HepG2 (cell line): ENCODE measurements around the gene HOXA4.

Experiments used
- BHLHE40 ChIP-seq: IDR thresholded peaks from 2 replicates; pipeline ENCODE4 v1.6.1; 2011; ENCODE audit warnings: low read length, improper control_type of control experiment
- GLI4 ChIP-seq: sonication (generic); formaldehyde crosslinking; IDR thresholded peaks from 2 replicates; pipeline ENCODE4 v1.5.1; 2020; ENCODE audit warnings: missing genetic modification reagents, mild to moderate bottlenecking, moderate library complexity, borderline replicate concordance
- HHEX ChIP-seq: IDR thresholded peaks from 2 replicates; pipeline ENCODE4 v1.6.1; 2016; ENCODE audit warnings: control low read depth
- JUND ChIP-seq: sonication (generic); formaldehyde crosslinking; IDR thresholded peaks from 2 replicates; pipeline ENCODE4 v1.8.0; 2022; ENCODE audit warnings: mild to moderate bottlenecking, missing genetic modification reagents
- POLR2A ChIP-seq, 2 experiments: IDR thresholded peaks; 2 replicates each; pipeline ENCODE4 v1.6.1; 2011; ENCODE audit warnings: low read depth in 2 of 2, low read length in 2 of 2, mild to moderate bottlenecking in 1 of 2, moderate library complexity in 1 of 2; ENCODE audit not compliant: insufficient read depth in 1 of 2
- SNRNP70 ChIP-seq: fragments of 200-400 bp; formaldehyde crosslinking; IDR thresholded peaks from 2 replicates; pipeline ENCODE4 v1.6.1; 2017; ENCODE audit warnings: mild to moderate bottlenecking, low read depth, low read length, moderate library complexity
- TOPORS ChIP-seq: sonication (generic); formaldehyde crosslinking; IDR thresholded peaks from 2 replicates; pipeline ENCODE4 v1.8.0; 2023; ENCODE audit warnings: mild to moderate bottlenecking, missing genetic modification reagents
- ZNF431 ChIP-seq: sonication (generic); formaldehyde crosslinking; IDR thresholded peaks from 2 replicates; pipeline ENCODE4 v1.9.0; 2022; ENCODE audit warnings: missing genetic modification reagents, low read depth, mild to moderate bottlenecking, borderline replicate concordance
- TF ChIP-seq, protein P1 (sequence below): sonication (generic); formaldehyde crosslinking; conservative IDR thresholded peaks from 2 replicates; pipeline ENCODE4 v1.4.0; 2020; ENCODE audit warnings: missing genetic modification reagents
- TF ChIP-seq, protein P2 (sequence below): sonication (generic); formaldehyde crosslinking; IDR thresholded peaks from 2 replicates; pipeline ENCODE4 v1.5.0; 2020; ENCODE audit warnings: mild to moderate bottlenecking, missing genetic modification reagents, moderate library complexity

DNA sequence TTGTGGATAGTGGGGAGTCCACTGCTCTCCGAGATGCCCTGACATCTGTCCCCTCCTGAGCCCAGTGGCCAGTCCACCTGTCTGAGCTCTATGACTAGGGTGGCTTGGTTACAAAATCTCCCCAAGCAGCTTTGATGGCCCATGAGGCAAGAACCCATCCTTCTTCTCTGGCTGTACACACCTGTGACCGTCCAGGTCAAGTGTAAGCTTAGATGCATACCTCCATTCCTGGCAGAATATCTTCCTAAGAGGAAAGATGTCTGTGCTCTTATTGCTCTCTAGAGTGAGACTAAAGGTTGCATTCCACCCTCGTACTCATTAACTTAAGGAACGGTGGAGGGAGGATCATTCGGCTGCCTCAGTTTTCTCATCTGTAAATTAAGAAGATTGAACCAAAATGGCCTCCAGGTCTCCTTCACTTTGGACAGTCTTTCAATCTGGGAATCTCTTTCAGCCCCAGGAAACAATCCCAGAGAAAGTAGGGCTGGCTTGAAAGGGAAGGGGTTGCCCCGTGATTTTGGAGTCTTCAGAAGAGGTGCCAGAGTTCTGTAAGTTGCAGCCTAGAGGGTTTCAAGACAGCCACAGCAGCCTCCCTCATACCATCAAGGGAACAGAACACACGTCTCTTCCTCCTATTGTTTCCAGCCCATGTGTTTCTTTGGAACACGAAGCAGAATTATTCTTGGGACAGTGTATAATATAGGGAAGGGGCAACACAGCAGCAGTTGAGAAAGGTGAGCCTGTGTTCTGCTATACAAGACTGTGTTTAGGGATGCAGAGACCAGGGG is 5.5 kb downstream of the HOXA4 start:
- TF ChIP-seq BHLHE40 (no peak), GLI4 (CRISPR knock-in tag) (no peak), TOPORS (no peak), SNRNP70 (no peak), POLR2A (IDR thresholded peaks at IDR 0.05; ENCODE audit: insufficient read depth in 1 of 2, low read depth in 2 of 2, low read length in 2 of 2) (peak in 1 of 2 experiments; percentile 11; a peak in 1 of 4 replicates), ZNF431 (CRISPR knock-in tag) (no peak), HHEX (CRISPR knock-in tag) (no peak), JUND (CRISPR knock-in tag) (no peak)
- TF ChIP-seq, protein P1, sequence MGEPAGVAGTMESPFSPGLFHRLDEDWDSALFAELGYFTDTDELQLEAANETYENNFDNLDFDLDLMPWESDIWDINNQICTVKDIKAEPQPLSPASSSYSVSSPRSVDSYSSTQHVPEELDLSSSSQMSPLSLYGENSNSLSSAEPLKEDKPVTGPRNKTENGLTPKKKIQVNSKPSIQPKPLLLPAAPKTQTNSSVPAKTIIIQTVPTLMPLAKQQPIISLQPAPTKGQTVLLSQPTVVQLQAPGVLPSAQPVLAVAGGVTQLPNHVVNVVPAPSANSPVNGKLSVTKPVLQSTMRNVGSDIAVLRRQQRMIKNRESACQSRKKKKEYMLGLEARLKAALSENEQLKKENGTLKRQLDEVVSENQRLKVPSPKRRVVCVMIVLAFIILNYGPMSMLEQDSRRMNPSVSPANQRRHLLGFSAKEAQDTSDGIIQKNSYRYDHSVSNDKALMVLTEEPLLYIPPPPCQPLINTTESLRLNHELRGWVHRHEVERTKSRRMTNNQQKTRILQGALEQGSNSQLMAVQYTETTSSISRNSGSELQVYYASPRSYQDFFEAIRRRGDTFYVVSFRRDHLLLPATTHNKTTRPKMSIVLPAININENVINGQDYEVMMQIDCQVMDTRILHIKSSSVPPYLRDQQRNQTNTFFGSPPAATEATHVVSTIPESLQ (CRISPR knock-in tag): no peak
- TF ChIP-seq, protein P2, sequence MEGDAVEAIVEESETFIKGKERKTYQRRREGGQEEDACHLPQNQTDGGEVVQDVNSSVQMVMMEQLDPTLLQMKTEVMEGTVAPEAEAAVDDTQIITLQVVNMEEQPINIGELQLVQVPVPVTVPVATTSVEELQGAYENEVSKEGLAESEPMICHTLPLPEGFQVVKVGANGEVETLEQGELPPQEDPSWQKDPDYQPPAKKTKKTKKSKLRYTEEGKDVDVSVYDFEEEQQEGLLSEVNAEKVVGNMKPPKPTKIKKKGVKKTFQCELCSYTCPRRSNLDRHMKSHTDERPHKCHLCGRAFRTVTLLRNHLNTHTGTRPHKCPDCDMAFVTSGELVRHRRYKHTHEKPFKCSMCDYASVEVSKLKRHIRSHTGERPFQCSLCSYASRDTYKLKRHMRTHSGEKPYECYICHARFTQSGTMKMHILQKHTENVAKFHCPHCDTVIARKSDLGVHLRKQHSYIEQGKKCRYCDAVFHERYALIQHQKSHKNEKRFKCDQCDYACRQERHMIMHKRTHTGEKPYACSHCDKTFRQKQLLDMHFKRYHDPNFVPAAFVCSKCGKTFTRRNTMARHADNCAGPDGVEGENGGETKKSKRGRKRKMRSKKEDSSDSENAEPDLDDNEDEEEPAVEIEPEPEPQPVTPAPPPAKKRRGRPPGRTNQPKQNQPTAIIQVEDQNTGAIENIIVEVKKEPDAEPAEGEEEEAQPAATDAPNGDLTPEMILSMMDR (CRISPR knock-in tag): no peak
